ENCODE measurements around the gene REM1. TPM values are rescaled to one million over a fixed set of nuclear protein-coding genes. Genes with fewer than 3 reads are reported as not detected.
"Not testable (repeated sequence)": the region's sequence is repeated elsewhere in the genome, so short reads cannot be mapped to it uniquely, and the experiment has no call there.

The REM1 gene
- total and polyA plus RNA-seq, 2 experiments from 2014 or later: 0.28 TPM; not detected in 1

GRCh38 chr20:31502884-31503673 is 28.0 kb downstream of the REM1 start:
- H3K36me3 Mint-ChIP-seq (ENCODE audit: low read depth); H3K4me3 ChIP-seq; H3K4me1 Mint-ChIP-seq; H3K27ac ChIP-seq (ENCODE audit: low read depth); H3K27me3 ChIP-seq (ENCODE audit: insufficient read depth); H3K79me2 ChIP-seq (replicated peaks; ENCODE audit: insufficient read depth); H4K20me1 ChIP-seq (replicated peaks; ENCODE audit: insufficient read depth); H3K4me3 Mint-ChIP-seq; H3K36me3 ChIP-seq (ENCODE audit: insufficient read depth); H3K4me2 ChIP-seq; H3K27ac Mint-ChIP-seq; H3F3A ChIP-seq (replicated peaks; ENCODE audit: low read depth); H3K9me2 ChIP-seq (ENCODE audit: insufficient read depth): not testable (repeated sequence)
- TF ChIP-seq, protein P1, sequence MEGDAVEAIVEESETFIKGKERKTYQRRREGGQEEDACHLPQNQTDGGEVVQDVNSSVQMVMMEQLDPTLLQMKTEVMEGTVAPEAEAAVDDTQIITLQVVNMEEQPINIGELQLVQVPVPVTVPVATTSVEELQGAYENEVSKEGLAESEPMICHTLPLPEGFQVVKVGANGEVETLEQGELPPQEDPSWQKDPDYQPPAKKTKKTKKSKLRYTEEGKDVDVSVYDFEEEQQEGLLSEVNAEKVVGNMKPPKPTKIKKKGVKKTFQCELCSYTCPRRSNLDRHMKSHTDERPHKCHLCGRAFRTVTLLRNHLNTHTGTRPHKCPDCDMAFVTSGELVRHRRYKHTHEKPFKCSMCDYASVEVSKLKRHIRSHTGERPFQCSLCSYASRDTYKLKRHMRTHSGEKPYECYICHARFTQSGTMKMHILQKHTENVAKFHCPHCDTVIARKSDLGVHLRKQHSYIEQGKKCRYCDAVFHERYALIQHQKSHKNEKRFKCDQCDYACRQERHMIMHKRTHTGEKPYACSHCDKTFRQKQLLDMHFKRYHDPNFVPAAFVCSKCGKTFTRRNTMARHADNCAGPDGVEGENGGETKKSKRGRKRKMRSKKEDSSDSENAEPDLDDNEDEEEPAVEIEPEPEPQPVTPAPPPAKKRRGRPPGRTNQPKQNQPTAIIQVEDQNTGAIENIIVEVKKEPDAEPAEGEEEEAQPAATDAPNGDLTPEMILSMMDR (conservative IDR thresholded peaks at IDR 0.05; ENCODE audit: low read depth in 2 of 2): peak; percentile 99 to 100
- 0 out of 2 replicates have a peak, but pooled peaks have one; percentile 14 for TF ChIP-seq ZNF331 (CRISPR knock-in tag; IDR thresholded peaks at IDR 0.05; ENCODE audit: low read depth)
- TF ChIP-seq CREB1 (CRISPR knock-in tag; IDR thresholded peaks at IDR 0.05; ENCODE audit: low read depth): 0 out of 2 replicates have a peak, but pooled peaks have one; percentile 41
- peaks cover 14% of the 10 kb centered on the region for H3K4me1 ChIP-seq (ENCODE audit: insufficient read depth)
- peak; percentile 99 for ATAC-seq
- H3K27me3 Mint-ChIP-seq (ENCODE audit: insufficient read depth, low read depth, poor library complexity): peaks cover 17% of the 10 kb centered on the region
- peak; percentile 99 for DNase-seq (ENCODE audit: low spot score)
- H2AFZ ChIP-seq: peak overlapping the region; percentile 39
- peaks cover 70% of the 10 kb centered on the region for H3K9me3 Mint-ChIP-seq

DNA sequence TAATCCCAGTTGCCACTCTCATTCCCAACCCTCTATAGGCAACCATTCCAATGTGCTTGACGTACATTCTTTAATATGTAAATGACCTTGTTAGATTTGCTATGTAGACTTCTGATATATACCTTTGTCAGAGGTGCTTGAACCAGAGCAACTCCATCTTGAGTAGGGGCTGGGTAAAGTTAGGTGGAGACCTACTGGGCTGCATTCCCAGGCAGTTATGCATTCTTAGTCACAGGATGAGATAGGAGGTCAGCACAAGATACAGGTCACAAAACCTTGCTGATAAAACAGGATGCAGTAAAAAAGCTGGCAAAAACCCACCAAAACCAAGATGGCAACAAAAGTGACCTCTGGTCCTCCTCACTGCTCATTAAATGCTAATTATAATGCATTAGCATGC is 30.8 kb downstream of the REM1 start:
- DNase-seq (ENCODE audit: low spot score) (no peak), ATAC-seq (no peak)
- no peaks in the 10 kb centered on the region; the same call in 2 of the 3 replicates for H3K4me1 Mint-ChIP-seq
- peaks cover 70% of the 10 kb centered on the region for H3K9me3 Mint-ChIP-seq
- Histone ChIP-seq H3K27ac (ENCODE audit: low read depth) (no peak overlapping the region), H3K27me3 (ENCODE audit: insufficient read depth) (no peaks in the 10 kb centered on the region), H3K4me1 (ENCODE audit: insufficient read depth) (peaks cover 8% of the 10 kb centered on the region), H3K9me2 (ENCODE audit: insufficient read depth) (no peaks in the 10 kb centered on the region), H3K4me3 (no peak overlapping the region), H3F3A (replicated peaks; ENCODE audit: low read depth) (0 out of 2 replicates have a peak, but pooled peaks cover 2% of the 10 kb centered on the region), H4K20me1 (replicated peaks; ENCODE audit: insufficient read depth) (no peaks in the 10 kb centered on the region), H3K79me2 (replicated peaks; ENCODE audit: insufficient read depth) (no peaks in the 10 kb centered on the region), H2AFZ (peak overlapping the region; percentile 11; the same call in 1 of the 2 replicates), H3K36me3 (ENCODE audit: insufficient read depth) (no peaks in the 10 kb centered on the region), H3K4me2 (no peak overlapping the region)
- no peak overlapping the region for H3K4me3 Mint-ChIP-seq
- peaks cover 22% of the 10 kb centered on the region for H3K27me3 Mint-ChIP-seq (ENCODE audit: insufficient read depth, low read depth, poor library complexity)
- H3K27ac Mint-ChIP-seq: no peak overlapping the region
- no peaks in the 10 kb centered on the region; the same call in 2 of the 3 replicates for H3K36me3 Mint-ChIP-seq (ENCODE audit: low read depth)
- TF ChIP-seq EZH2phosphoT487 (IDR thresholded peaks at IDR 0.05; ENCODE audit: unreplicated experiment) (no peak), ZNF114 (CRISPR knock-in tag; IDR thresholded peaks at IDR 0.05) (no peak), ZNF331 (CRISPR knock-in tag; IDR thresholded peaks at IDR 0.05; ENCODE audit: low read depth) (no peak), EZH2 (IDR thresholded peaks at IDR 0.05; ENCODE audit: low read depth, unreplicated experiment) (no peak), JUNB (IDR thresholded peaks at IDR 0.05; ENCODE audit: unreplicated experiment) (no peak)
- TF ChIP-seq, protein P2, sequence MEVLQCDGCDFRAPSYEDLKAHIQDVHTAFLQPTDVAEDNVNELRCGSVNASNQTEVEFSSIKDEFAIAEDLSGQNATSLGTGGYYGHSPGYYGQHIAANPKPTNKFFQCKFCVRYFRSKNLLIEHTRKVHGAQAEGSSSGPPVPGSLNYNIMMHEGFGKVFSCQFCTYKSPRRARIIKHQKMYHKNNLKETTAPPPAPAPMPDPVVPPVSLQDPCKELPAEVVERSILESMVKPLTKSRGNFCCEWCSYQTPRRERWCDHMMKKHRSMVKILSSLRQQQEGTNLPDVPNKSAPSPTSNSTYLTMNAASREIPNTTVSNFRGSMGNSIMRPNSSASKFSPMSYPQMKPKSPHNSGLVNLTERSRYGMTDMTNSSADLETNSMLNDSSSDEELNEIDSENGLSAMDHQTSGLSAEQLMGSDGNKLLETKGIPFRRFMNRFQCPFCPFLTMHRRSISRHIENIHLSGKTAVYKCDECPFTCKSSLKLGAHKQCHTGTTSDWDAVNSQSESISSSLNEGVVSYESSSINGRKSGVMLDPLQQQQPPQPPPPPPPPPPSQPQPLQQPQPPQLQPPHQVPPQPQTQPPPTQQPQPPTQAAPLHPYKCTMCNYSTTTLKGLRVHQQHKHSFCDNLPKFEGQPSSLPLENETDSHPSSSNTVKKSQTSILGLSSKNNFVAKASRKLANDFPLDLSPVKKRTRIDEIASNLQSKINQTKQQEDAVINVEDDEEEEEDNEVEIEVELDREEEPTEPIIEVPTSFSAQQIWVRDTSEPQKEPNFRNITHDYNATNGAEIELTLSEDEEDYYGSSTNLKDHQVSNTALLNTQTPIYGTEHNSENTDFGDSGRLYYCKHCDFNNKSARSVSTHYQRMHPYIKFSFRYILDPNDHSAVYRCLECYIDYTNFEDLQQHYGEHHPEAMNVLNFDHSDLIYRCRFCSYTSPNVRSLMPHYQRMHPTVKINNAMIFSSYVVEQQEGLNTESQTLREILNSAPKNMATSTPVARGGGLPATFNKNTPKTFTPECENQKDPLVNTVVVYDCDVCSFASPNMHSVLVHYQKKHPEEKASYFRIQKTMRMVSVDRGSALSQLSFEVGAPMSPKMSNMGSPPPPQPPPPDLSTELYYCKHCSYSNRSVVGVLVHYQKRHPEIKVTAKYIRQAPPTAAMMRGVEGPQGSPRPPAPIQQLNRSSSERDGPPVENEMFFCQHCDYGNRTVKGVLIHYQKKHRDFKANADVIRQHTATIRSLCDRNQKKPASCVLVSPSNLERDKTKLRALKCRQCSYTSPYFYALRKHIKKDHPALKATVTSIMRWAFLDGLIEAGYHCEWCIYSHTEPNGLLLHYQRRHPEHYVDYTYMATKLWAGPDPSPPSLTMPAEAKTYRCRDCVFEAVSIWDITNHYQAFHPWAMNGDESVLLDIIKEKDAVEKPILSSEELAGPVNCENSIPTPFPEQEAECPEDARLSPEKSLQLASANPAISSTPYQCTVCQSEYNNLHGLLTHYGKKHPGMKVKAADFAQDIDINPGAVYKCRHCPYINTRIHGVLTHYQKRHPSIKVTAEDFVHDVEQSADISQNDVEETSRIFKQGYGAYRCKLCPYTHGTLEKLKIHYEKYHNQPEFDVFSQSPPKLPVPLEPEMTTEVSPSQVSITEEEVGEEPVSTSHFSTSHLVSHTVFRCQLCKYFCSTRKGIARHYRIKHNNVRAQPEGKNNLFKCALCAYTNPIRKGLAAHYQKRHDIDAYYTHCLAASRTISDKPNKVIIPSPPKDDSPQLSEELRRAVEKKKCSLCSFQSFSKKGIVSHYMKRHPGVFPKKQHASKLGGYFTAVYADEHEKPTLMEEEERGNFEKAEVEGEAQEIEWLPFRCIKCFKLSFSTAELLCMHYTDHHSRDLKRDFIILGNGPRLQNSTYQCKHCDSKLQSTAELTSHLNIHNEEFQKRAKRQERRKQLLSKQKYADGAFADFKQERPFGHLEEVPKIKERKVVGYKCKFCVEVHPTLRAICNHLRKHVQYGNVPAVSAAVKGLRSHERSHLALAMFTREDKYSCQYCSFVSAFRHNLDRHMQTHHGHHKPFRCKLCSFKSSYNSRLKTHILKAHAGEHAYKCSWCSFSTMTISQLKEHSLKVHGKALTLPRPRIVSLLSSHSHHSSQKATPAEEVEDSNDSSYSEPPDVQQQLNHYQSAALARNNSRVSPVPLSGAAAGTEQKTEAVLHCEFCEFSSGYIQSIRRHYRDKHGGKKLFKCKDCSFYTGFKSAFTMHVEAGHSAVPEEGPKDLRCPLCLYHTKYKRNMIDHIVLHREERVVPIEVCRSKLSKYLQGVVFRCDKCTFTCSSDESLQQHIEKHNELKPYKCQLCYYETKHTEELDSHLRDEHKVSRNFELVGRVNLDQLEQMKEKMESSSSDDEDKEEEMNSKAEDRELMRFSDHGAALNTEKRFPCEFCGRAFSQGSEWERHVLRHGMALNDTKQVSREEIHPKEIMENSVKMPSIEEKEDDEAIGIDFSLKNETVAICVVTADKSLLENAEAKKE (CRISPR knock-in tag; IDR thresholded peaks at IDR 0.05): no peak
- TF ChIP-seq, protein P3, sequence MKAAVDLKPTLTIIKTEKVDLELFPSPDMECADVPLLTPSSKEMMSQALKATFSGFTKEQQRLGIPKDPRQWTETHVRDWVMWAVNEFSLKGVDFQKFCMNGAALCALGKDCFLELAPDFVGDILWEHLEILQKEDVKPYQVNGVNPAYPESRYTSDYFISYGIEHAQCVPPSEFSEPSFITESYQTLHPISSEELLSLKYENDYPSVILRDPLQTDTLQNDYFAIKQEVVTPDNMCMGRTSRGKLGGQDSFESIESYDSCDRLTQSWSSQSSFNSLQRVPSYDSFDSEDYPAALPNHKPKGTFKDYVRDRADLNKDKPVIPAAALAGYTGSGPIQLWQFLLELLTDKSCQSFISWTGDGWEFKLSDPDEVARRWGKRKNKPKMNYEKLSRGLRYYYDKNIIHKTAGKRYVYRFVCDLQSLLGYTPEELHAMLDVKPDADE (IDR thresholded peaks at IDR 0.05): no peak

All from GM23338 (cell line).